MM.1S (cell line): ENCODE results near the gene NUB1.

ENCODE experiments used
- CTCF ChIP-seq: fragments of 300-600 bp; sonication (generic); IDR thresholded peaks from 2 replicates; pipeline ENCODE4 v1.5.1; 2016; ENCODE audit warnings: antibody characterized with exemption, low read length, mixed read lengths
- EZH2 ChIP-seq: fragments of 300-600 bp; sonication (generic); optimal IDR thresholded peaks from 2 replicates; pipeline ENCODE3; 2017; ENCODE audit warnings: low read depth, mild to moderate bottlenecking, antibody characterized with exemption, low read length, mixed read lengths
- EZH2phosphoT487 ChIP-seq: fragments of 300-600 bp; sonication (generic); IDR thresholded peaks from 2 replicates; pipeline ENCODE4 v1.6.1; 2018; ENCODE audit warnings: antibody characterized with exemption, low read length

GRCh38 chr7:151363182-151363581 lies 21.6 kb downstream of the NUB1 start:
- no peak for TF ChIP-seq CTCF
- TF ChIP-seq EZH2: no peak
- TF ChIP-seq EZH2phosphoT487: no peak
